Endodermal cell (in vitro differentiated cells): ENCODE data around the gene PLXNC1. TPM values are rescaled to one million over a fixed set of nuclear protein-coding genes. Genes with fewer than 3 reads are reported as not detected.
A peak's percentile ranks its signal among the peaks of the same experiment; 100 is the strongest.

Source experiments
- DNase-seq: peaks from one replicate; pipeline ENCODE4 v3.0.0-alpha.2; 2017
- H3K27ac ChIP-seq: 2 replicates; pipeline ENCODE4 v1.5.1; 2013; ENCODE audit warnings: mild to moderate bottlenecking, low read depth, low read length, moderate library complexity
- H3K27me3 ChIP-seq: 2 replicates; pipeline ENCODE4 v1.6.1; 2013; ENCODE audit warnings: mild to moderate bottlenecking, low read length, moderate library complexity; ENCODE audit not compliant: insufficient read depth, control insufficient read depth, poor library complexity, severe bottlenecking
- H3K36me3 ChIP-seq: 2 replicates; pipeline ENCODE4 v1.7.0; 2013; ENCODE audit warnings: mild to moderate bottlenecking, low read length, moderate library complexity; ENCODE audit not compliant: control insufficient read depth, insufficient read depth
- H3K4me1 ChIP-seq: one replicate; pipeline ENCODE4 v1.7.0; 2013; ENCODE audit warnings: low read length; ENCODE audit not compliant: control insufficient read depth, insufficient read depth
- H3K4me3 ChIP-seq: 2 replicates; pipeline ENCODE4 v1.5.1; 2013; ENCODE audit warnings: mild to moderate bottlenecking, low read length, moderate library complexity
- H3K9ac ChIP-seq: 2 replicates; pipeline ENCODE4 v1.6.1; 2013; ENCODE audit warnings: mild to moderate bottlenecking, low read length, moderate library complexity; ENCODE audit not compliant: poor library complexity, severe bottlenecking; ENCODE audit errors: extremely low read depth
- H3K9me3 ChIP-seq: 2 replicates; pipeline ENCODE4 v1.6.1; 2013; ENCODE audit warnings: mild to moderate bottlenecking, low read length, moderate library complexity; ENCODE audit not compliant: control insufficient read depth
- H3K27ac Mint-ChIP-seq: 2 replicates; pipeline ENCODE4 v1.8.0; 2020; ENCODE audit warnings: mixed read lengths
- H3K27me3 Mint-ChIP-seq: 2 replicates; pipeline ENCODE4 v1.8.0; 2021; ENCODE audit warnings: mild to moderate bottlenecking, mixed read lengths; ENCODE audit not compliant: insufficient read depth
- H3K36me3 Mint-ChIP-seq: 2 replicates; pipeline ENCODE4 v1.8.0; 2020; ENCODE audit warnings: low read depth, mixed read lengths
- H3K4me1 Mint-ChIP-seq: 2 replicates; pipeline ENCODE4 v1.8.0; 2020; ENCODE audit warnings: mixed read lengths
- H3K4me3 Mint-ChIP-seq: 2 replicates; pipeline ENCODE4 v1.8.0; 2020; ENCODE audit warnings: mild to moderate bottlenecking, moderate library complexity, mixed read lengths
- H3K9me3 Mint-ChIP-seq: 2 replicates; pipeline ENCODE4 v1.8.0; 2020; ENCODE audit warnings: mild to moderate bottlenecking, mixed read lengths
- CTCF ChIP-seq: fragments of 200-600 bp; sonication (generic); conservative IDR thresholded peaks from 2 replicates; pipeline ENCODE4 v1.5.0; 2021; ENCODE audit warnings: antibody characterized with exemption, mild to moderate bottlenecking
- WGBS, 2 experiments: methylation state at CpG; one replicate each; pipeline versions ENCODE4 v1.1.5 to v1.1.7; 2013; ENCODE audit warnings: missing lambda C conversion rate in 2 of 2, mixed read lengths in 1 of 2; ENCODE audit not compliant: insufficient coverage in 1 of 2, insufficient read length in 1 of 2; 5-methylcytosine and 5-hydroxymethylcytosine counted together
- total RNA-seq, 2 donors: library from RNA; stranded (reverse); fragmentation: NEBNext Ultra II Directional in 1 of 2; extraction: Animal tissue kit (Norgen Biotek cat#: 25700) in 1 of 2; gene quantifications; 2 replicates in 1 of 2; 3 replicates in 1 of 2; pipeline ENCODE4 v1.2.1, GENCODE V29; 2021

Gene PLXNC1
- total RNA-seq, 2 donors from 2014 or later = 1.6 to 1.9 TPM

GRCh38 chr12:94135896-94136295 lies 12.5 kb upstream of the PLXNC1 start:
- Histone ChIP-seq H3K4me3 (no peak overlapping the region), H3K9ac (no peak overlapping the region), H3K36me3 (no peaks in the 10 kb centered on the region), H3K9me3 (no peaks in the 10 kb centered on the region), H3K4me1 (peaks cover 5% of the 10 kb centered on the region), H3K27me3 (no peaks in the 10 kb centered on the region), H3K27ac (no peak overlapping the region)
- Mint-ChIP-seq H3K9me3 (no peaks in the 10 kb centered on the region), H3K4me1 (peaks cover 10% of the 10 kb centered on the region), H3K36me3 (no peaks in the 10 kb centered on the region), H3K27me3 (peaks cover 15% of the 10 kb centered on the region), H3K27ac (no peak overlapping the region), H3K4me3 (no peak overlapping the region)
- no peak for TF ChIP-seq CTCF
- DNase-seq = peak; percentile 15
- 91% methylated on average over 1 of the region's 1 CpG; no CpG with 5 or more reads in 1 of the 2 experiments for WGBS, 2 experiments

DNA sequence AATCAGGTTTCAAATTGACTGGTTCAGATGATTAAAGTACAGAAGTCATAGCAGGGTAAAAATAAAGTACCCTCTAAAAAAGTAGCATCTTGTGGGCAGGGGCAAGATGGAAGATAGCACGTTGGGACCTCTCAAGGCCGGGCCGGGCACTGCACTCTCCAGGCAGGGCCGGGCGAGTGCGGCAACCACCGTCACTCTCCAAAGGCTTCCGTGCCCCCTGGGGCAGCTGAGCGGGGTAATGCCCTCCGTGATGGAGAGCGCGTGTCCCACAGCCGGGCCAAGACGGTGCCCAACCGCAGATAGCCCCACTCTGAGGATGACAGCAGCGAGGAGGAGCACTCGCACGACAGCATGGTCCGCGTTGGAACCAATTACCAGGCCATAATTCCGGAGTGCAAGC lies 8.6 kb upstream of the PLXNC1 start:
- Histone ChIP-seq H3K4me1 (no peaks in the 10 kb centered on the region), H3K36me3 (no peaks in the 10 kb centered on the region), H3K4me3 (no peak overlapping the region), H3K27ac (no peak overlapping the region), H3K9ac (no peak overlapping the region), H3K27me3 (peaks cover 20% of the 10 kb centered on the region), H3K9me3 (no peaks in the 10 kb centered on the region)
- H3K27me3 Mint-ChIP-seq = peaks cover 28% of the 10 kb centered on the region
- WGBS, 2 experiments = 89 to 96% methylated on average over 4 to 21 of the region's 21 CpGs
- DNase-seq = peak; percentile 52
- no peaks in the 10 kb centered on the region for H3K4me1 Mint-ChIP-seq
- H3K9me3 Mint-ChIP-seq = no peaks in the 10 kb centered on the region
- H3K4me3 Mint-ChIP-seq = no peak overlapping the region
- H3K36me3 Mint-ChIP-seq = no peaks in the 10 kb centered on the region
- no peak overlapping the region for H3K27ac Mint-ChIP-seq
- peak; percentile 48 for TF ChIP-seq CTCF

GRCh38 chr12:94140556-94140955 lies 7.8 kb upstream of the PLXNC1 start:
- H3K27ac Mint-ChIP-seq = no peak overlapping the region
- Histone ChIP-seq H3K4me3 (no peak overlapping the region), H3K27me3 (peaks cover 22% of the 10 kb centered on the region), H3K4me1 (no peaks in the 10 kb centered on the region), H3K9me3 (no peaks in the 10 kb centered on the region), H3K9ac (no peak overlapping the region), H3K27ac (no peak overlapping the region), H3K36me3 (no peaks in the 10 kb centered on the region)
- 84 to 88% methylated on average over 10 to 13 of the region's 13 CpGs for WGBS, 2 experiments
- no peak overlapping the region for H3K4me3 Mint-ChIP-seq
- H3K36me3 Mint-ChIP-seq = no peaks in the 10 kb centered on the region
- no peaks in the 10 kb centered on the region for H3K9me3 Mint-ChIP-seq
- TF ChIP-seq CTCF = peak; percentile 84
- H3K27me3 Mint-ChIP-seq = peaks cover 35% of the 10 kb centered on the region
- DNase-seq = peak; percentile 93
- no peaks in the 10 kb centered on the region for H3K4me1 Mint-ChIP-seq
